MM.1S (cell line): ENCODE measurements around the gene PCDHA1.

Experiments used
- DNase-seq: peaks from one replicate; pipeline ENCODE4 v3.0.0-alpha.2; 2015
- H2AFZ ChIP-seq: fragments of 300-600 bp; sonication (generic); 2 replicates; pipeline ENCODE4 v1.6.0; 2016; ENCODE audit warnings: antibody characterized with exemption, low read length
- H3F3A ChIP-seq: fragments of 300-600 bp; sonication (generic); 2 replicates; pipeline ENCODE4 v1.6.1; 2016; ENCODE audit warnings: mild to moderate bottlenecking, antibody characterized with exemption, low read length, moderate library complexity, mixed read lengths; ENCODE audit not compliant: insufficient read depth
- H3K27ac ChIP-seq: fragments of 300-600 bp; sonication (generic); 2 replicates; pipeline ENCODE4 v1.5.1; 2016; ENCODE audit warnings: mild to moderate bottlenecking, low read length
- H3K27me3 ChIP-seq: fragments of 300-600 bp; sonication (generic); replicated peaks from 2 replicates; pipeline ENCODE4 v1.6.0; 2016; ENCODE audit warnings: low read length; ENCODE audit not compliant: insufficient read depth
- H3K36me3 ChIP-seq: fragments of 300-600 bp; sonication (generic); replicated peaks from 2 replicates; pipeline ENCODE4 v1.6.1; 2016; ENCODE audit warnings: mild to moderate bottlenecking, low read length, mixed read lengths; ENCODE audit not compliant: insufficient read depth
- H3K4me1 ChIP-seq: fragments of 300-600 bp; sonication (generic); 2 replicates; pipeline ENCODE4 v1.6.1; 2016; ENCODE audit warnings: low read length, mixed read lengths
- H3K4me2 ChIP-seq: fragments of 300-600 bp; sonication (generic); 2 replicates; pipeline ENCODE4 v1.6.0; 2016; ENCODE audit warnings: low read depth, low read length
- H3K4me3 ChIP-seq: fragments of 300-600 bp; sonication (generic); 2 replicates; pipeline ENCODE4 v1.5.1; 2016; ENCODE audit warnings: low read length, mixed read lengths
- H3K79me2 ChIP-seq: fragments of 300-600 bp; sonication (generic); 2 replicates; pipeline ENCODE4 v1.6.1; 2016; ENCODE audit warnings: mixed run types, low read length, mixed read lengths
- H3K9ac ChIP-seq: fragments of 300-600 bp; sonication (generic); 2 replicates; pipeline ENCODE4 v1.6.1; 2016; ENCODE audit warnings: low read length, mixed read lengths
- H3K9me2 ChIP-seq: fragments of 300-600 bp; sonication (generic); replicated peaks from 2 replicates; pipeline ENCODE4 v1.6.1; 2016; ENCODE audit warnings: mild to moderate bottlenecking, low read length, mixed read lengths; ENCODE audit not compliant: insufficient read depth
- H3K9me3 ChIP-seq: fragments of 300-600 bp; sonication (generic); replicated peaks from 2 replicates; pipeline ENCODE4 v1.6.1; 2016; ENCODE audit warnings: mild to moderate bottlenecking, low read length, mixed read lengths; ENCODE audit not compliant: insufficient read depth
- H4K20me1 ChIP-seq: fragments of 300-600 bp; sonication (generic); 2 replicates; pipeline ENCODE4 v1.6.1; 2016; ENCODE audit warnings: mild to moderate bottlenecking, low read length, moderate library complexity, mixed read lengths; ENCODE audit not compliant: insufficient read depth
- CTCF ChIP-seq: fragments of 300-600 bp; sonication (generic); IDR thresholded peaks from 2 replicates; pipeline ENCODE4 v1.5.1; 2016; ENCODE audit warnings: antibody characterized with exemption, low read length, mixed read lengths
- EZH2 ChIP-seq: fragments of 300-600 bp; sonication (generic); optimal IDR thresholded peaks from 2 replicates; pipeline ENCODE3; 2017; ENCODE audit warnings: low read depth, mild to moderate bottlenecking, antibody characterized with exemption, low read length, mixed read lengths
- EZH2phosphoT487 ChIP-seq: fragments of 300-600 bp; sonication (generic); IDR thresholded peaks from 2 replicates; pipeline ENCODE4 v1.6.1; 2018; ENCODE audit warnings: antibody characterized with exemption, low read length

Gene PCDHA1

DNA sequence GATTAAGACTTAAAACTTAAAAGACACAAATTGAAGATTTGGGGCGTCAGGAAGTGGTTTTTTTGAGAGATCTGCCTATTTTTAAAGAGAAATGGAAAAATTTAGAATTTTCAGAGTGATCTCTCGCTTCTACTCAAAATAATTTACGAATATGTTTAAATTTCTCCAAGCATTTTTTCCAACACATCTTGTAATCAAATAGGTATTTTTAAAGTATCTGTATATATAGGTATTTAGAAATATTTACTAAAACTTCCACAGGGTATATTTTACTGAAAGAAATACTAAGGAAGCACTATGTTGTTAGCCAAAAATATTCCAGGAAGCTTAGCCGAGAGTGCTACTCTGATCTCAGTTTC lies 255.5 kb downstream of the PCDHA1 start:
- no peaks in the 10 kb centered on the region for H3K36me3 ChIP-seq
- no peak overlapping the region for H3K4me2 ChIP-seq
- no peaks in the 10 kb centered on the region for H3K9me2 ChIP-seq
- no peaks in the 10 kb centered on the region for H3K79me2 ChIP-seq
- no peak overlapping the region for H3K9ac ChIP-seq
- no peak for DNase-seq
- no peak overlapping the region for H3K4me3 ChIP-seq
- H3K4me1 ChIP-seq = no peaks in the 10 kb centered on the region
- no peak overlapping the region for H3K27ac ChIP-seq
- no peak for TF ChIP-seq CTCF
- TF ChIP-seq EZH2phosphoT487 = no peak
- no peak for TF ChIP-seq EZH2
- H3K9me3 ChIP-seq = no peaks in the 10 kb centered on the region
- no peaks in the 10 kb centered on the region for H3K27me3 ChIP-seq
- H3F3A ChIP-seq = no peaks in the 10 kb centered on the region
- H2AFZ ChIP-seq = no peak overlapping the region
- H4K20me1 ChIP-seq = no peaks in the 10 kb centered on the region

DNA sequence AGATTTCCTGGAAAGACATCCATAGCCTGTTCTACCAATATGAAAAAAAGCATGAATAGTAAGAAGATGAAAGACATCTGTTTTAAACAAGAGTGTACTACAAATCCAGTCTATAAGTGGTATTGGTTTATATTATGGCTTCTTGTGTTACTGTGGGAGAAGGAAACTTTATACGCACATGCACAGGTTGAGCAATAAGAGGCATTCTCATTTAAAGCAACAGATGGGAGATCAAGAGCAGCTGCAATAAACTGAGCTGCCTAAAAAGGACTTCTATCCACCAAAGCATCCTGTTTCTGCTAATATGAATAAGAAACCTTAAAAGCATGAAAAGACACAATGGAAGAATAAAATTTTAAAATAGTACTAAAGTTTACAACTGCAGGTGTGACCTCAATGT lies 256.6 kb downstream of the PCDHA1 start:
- Histone ChIP-seq H3F3A (no peaks in the 10 kb centered on the region), H3K79me2 (no peaks in the 10 kb centered on the region), H3K4me3 (no peak overlapping the region), H4K20me1 (no peaks in the 10 kb centered on the region), H3K36me3 (no peaks in the 10 kb centered on the region), H3K9ac (no peak overlapping the region), H3K27ac (no peak overlapping the region), H2AFZ (no peak overlapping the region), H3K4me1 (no peaks in the 10 kb centered on the region), H3K9me3 (no peaks in the 10 kb centered on the region), H3K27me3 (no peaks in the 10 kb centered on the region), H3K4me2 (no peak overlapping the region), H3K9me2 (no peaks in the 10 kb centered on the region)
- TF ChIP-seq EZH2 (no peak), CTCF (no peak), EZH2phosphoT487 (no peak)
- no peak for DNase-seq

- H4K20me1 ChIP-seq = no peaks in the 10 kb centered on the region
- no peaks in the 10 kb centered on the region for H3K79me2 ChIP-seq
- no peaks in the 10 kb centered on the region for H3K4me1 ChIP-seq
- H3K36me3 ChIP-seq = no peaks in the 10 kb centered on the region
- H2AFZ ChIP-seq = no peak within 1 kb of the TSS
- DNase-seq = no peak
- H3K9me3 ChIP-seq = no peaks in the 10 kb centered on the region
- H3K9ac ChIP-seq = no peak within 1 kb of the TSS
- no peaks in the 10 kb centered on the region for H3K27me3 ChIP-seq
- no peaks in the 10 kb centered on the region for H3K9me2 ChIP-seq
- TF ChIP-seq EZH2 (no peak), EZH2phosphoT487 (no peak), CTCF (no peak)
- no peak within 1 kb of the TSS for H3K4me2 ChIP-seq
- H3F3A ChIP-seq = no peaks in the 10 kb centered on the region
- no peak within 1 kb of the TSS for H3K4me3 ChIP-seq
- H3K27ac ChIP-seq = no peak within 1 kb of the TSS
These were observed 264.9 kb downstream of the PCDHA1 start, which contains the start of gene PCDHB1 for GRCh38 chr5:141050622-141051520. TSS of gene PCDHB1 (plus strand) at chr5:141051374. CDS start at chr5:141051471, 97 bp downstream.
